Measurements from ENCODE around the gene IGFL4.

The IGFL4 gene

DNA sequence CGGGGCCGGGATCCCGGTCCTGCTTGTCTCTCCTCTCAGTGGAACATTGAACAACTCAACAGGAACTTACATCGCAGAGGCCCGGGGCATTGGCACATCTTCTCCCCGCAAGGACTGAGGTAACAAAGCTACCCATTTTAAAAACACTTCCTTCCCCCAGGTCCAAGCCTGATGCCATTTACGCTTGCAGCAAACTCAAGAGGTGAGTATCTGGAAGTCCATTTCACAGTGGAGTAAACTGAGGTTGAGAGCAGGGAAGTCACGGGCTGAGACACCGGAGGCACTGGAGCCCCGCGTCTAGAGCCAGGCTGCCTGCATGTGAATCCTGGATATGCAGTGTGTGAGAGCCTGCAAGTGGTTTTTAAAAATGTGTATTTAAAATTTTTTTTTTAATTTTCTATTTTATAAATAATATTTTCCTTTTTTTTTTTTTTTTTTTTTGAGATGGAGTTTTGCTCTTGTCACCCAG is 17.5 kb downstream of the IGFL4 start:
- TF ChIP-seq, protein P1, sequence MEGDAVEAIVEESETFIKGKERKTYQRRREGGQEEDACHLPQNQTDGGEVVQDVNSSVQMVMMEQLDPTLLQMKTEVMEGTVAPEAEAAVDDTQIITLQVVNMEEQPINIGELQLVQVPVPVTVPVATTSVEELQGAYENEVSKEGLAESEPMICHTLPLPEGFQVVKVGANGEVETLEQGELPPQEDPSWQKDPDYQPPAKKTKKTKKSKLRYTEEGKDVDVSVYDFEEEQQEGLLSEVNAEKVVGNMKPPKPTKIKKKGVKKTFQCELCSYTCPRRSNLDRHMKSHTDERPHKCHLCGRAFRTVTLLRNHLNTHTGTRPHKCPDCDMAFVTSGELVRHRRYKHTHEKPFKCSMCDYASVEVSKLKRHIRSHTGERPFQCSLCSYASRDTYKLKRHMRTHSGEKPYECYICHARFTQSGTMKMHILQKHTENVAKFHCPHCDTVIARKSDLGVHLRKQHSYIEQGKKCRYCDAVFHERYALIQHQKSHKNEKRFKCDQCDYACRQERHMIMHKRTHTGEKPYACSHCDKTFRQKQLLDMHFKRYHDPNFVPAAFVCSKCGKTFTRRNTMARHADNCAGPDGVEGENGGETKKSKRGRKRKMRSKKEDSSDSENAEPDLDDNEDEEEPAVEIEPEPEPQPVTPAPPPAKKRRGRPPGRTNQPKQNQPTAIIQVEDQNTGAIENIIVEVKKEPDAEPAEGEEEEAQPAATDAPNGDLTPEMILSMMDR (IDR thresholded peaks at IDR 0.05; ENCODE audit: poor library complexity, severe bottlenecking) = no peak
- Histone ChIP-seq H3K4me1 (ENCODE audit: insufficient read depth, poor library complexity, severe bottlenecking) (peaks cover 5% of the 10 kb centered on the region), H3K4me3 (ENCODE audit: severe bottlenecking) (no peak overlapping the region), H3K9me3 (ENCODE audit: severe bottlenecking) (no peaks in the 10 kb centered on the region), H3K27me3 (ENCODE audit: insufficient read depth, poor library complexity, severe bottlenecking) (no peaks in the 10 kb centered on the region), H3K36me3 (ENCODE audit: low read depth) (no peaks in the 10 kb centered on the region), H3K27ac (ENCODE audit: poor library complexity, severe bottlenecking) (no peak overlapping the region)
- DNase-seq (ENCODE audit: low spot score) (no peak), ATAC-seq (ENCODE audit: low read depth) (no peak)

DNA sequence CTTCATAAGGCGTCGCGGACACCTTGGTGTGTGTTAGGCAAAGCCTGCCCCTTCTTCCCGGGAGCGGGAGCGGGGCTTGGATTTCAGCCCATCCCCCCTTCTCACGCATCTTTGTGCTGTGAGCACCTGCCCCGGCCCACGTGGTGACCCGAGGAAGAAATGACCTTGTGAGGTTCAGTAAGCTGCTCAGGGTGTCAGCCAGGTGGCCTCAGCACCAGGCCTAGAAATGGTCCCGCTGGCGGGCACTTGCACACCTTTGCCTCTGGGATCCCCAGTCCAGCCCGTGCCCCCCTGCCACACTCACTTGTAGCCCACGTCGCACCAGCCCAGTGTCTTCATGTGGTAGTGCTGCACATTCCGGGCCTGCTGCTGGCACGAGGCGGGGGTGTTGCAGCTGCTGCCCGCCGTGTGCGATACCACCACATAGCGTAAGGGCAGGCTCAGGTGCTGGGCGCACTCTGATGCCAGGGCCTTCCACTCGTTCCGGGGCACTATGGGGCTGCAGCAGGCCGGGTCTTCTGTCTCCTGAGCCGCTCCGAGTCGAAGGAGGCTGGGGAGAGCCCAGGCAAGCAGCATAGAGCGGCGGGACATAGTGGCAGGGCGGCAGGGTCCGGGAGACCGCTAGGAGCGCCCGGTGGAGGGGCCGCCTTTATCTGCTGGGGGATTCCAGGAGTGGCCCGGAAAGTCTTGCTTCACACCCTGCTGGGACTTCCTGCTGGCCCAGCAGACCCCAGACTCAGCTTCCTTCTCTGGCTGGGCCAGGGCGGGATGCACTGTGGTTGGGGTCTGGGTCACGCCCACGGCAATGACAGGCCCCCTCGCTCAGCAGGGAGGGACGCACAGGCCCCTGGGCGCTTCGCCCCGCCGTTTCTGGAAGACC is 18.1 kb downstream of the IGFL4 start, which contains the start of gene PGLYRP1:
PGLYRP1 (minus strand) TSS at position 623 of the 880 bp plus-strand sequence; CDS start at position 591, 32 bp downstream.
- Histone ChIP-seq H3K36me3 (ENCODE audit: low read depth) (no peaks in the 10 kb centered on the region), H3K9me3 (ENCODE audit: severe bottlenecking) (no peaks in the 10 kb centered on the region), H3K27me3 (ENCODE audit: insufficient read depth, poor library complexity, severe bottlenecking) (no peaks in the 10 kb centered on the region), H3K27ac (ENCODE audit: poor library complexity, severe bottlenecking) (no peak within 1 kb of the TSS), H3K4me1 (ENCODE audit: insufficient read depth, poor library complexity, severe bottlenecking) (peaks cover 5% of the 10 kb centered on the region), H3K4me3 (ENCODE audit: severe bottlenecking) (no peak within 1 kb of the TSS)
- no peak for DNase-seq (ENCODE audit: low spot score)
- ATAC-seq (ENCODE audit: low read depth) = no peak
- TF ChIP-seq, protein P1 (IDR thresholded peaks at IDR 0.05; ENCODE audit: poor library complexity, severe bottlenecking) = no peak

DNA sequence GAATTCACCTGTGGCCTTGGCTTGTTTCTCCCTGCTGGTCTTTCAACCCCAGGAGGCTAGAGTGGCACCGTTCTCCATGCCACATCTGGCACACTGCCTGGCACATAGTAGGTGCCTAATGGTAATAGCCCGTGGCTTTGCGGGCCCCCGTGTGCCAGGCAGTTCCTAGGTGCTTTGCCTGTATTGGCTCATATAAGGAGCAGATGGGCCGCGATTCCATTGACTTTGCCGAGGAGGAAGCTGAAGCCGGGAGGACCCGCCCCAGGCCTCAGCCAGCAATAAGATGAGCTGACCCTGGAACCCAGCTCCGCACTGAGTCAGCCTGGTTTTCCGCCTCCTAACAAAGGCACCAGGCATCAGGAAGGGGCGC is 18.8 kb downstream of the IGFL4 start:
- Histone ChIP-seq H3K4me3 (ENCODE audit: severe bottlenecking) (no peak overlapping the region), H3K27ac (ENCODE audit: poor library complexity, severe bottlenecking) (no peak overlapping the region), H3K9me3 (ENCODE audit: severe bottlenecking) (no peaks in the 10 kb centered on the region), H3K27me3 (ENCODE audit: insufficient read depth, poor library complexity, severe bottlenecking) (no peaks in the 10 kb centered on the region), H3K36me3 (ENCODE audit: low read depth) (no peaks in the 10 kb centered on the region), H3K4me1 (ENCODE audit: insufficient read depth, poor library complexity, severe bottlenecking) (peaks cover 5% of the 10 kb centered on the region)
- TF ChIP-seq, protein P1 (IDR thresholded peaks at IDR 0.05; ENCODE audit: poor library complexity, severe bottlenecking) = no peak
- no peak for ATAC-seq (ENCODE audit: low read depth)
- no peak for DNase-seq (ENCODE audit: low spot score)

DNA sequence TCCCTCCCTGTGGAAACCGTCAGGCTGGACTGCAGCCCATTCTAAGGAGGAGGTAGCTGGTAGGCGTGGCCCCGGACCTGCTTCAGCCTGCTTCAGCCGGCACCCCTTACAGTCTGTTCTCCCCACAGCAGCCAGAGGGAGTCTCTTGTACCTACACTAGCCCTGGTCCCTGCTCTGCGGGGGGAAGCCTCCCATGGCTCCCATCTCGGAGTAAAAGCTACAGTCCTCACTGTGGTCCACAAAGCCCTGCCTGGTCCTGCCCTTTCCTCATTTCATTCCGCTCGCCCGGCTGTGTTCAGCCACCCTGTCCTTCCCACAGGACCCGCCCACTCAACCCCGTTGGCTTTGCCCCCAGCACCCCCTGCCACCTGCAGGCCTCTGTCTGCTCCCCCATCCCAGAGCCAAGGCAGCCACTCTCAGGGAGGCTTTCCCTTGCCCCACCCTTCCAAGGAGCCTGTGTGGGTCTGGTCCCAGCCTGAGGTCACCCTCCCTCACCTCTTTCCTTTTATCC is 19.2 kb downstream of the IGFL4 start:
- H3K4me3 ChIP-seq (ENCODE audit: severe bottlenecking) = no peak overlapping the region
- ATAC-seq (ENCODE audit: low read depth) (peak; percentile 56), DNase-seq (ENCODE audit: low spot score) (no peak)
- no peak overlapping the region for H3K27ac ChIP-seq (ENCODE audit: poor library complexity, severe bottlenecking)
- TF ChIP-seq, protein P1 (IDR thresholded peaks at IDR 0.05; ENCODE audit: poor library complexity, severe bottlenecking) = no peak
- no peaks in the 10 kb centered on the region for H3K27me3 ChIP-seq (ENCODE audit: insufficient read depth, poor library complexity, severe bottlenecking)
- peaks cover 5% of the 10 kb centered on the region for H3K4me1 ChIP-seq (ENCODE audit: insufficient read depth, poor library complexity, severe bottlenecking)
- no peaks in the 10 kb centered on the region for H3K36me3 ChIP-seq (ENCODE audit: low read depth)
- H3K9me3 ChIP-seq (ENCODE audit: severe bottlenecking) = no peaks in the 10 kb centered on the region

DNA sequence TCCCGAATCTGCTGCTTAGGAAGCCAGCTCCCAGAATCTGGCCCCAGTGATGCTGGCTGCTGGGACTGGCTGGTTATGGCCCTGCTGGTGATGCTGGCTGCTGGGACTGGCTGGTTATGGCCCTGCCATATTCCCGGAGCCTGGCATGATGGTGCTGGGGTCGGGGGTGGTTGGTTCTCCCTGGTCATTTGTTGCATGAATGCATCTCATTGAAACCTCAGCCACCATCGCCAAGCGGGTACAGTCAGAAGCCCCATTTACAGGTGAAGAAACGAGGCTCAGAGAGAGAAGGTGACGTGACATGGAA is 20.0 kb downstream of the IGFL4 start:
- peaks cover 5% of the 10 kb centered on the region for H3K4me1 ChIP-seq (ENCODE audit: insufficient read depth, poor library complexity, severe bottlenecking)
- no peaks in the 10 kb centered on the region for H3K36me3 ChIP-seq (ENCODE audit: low read depth)
- peaks cover under 1% of the 10 kb centered on the region for H3K27me3 ChIP-seq (ENCODE audit: insufficient read depth, poor library complexity, severe bottlenecking)
- TF ChIP-seq, protein P1 (IDR thresholded peaks at IDR 0.05; ENCODE audit: poor library complexity, severe bottlenecking) = no peak
- no peak overlapping the region for H3K4me3 ChIP-seq (ENCODE audit: severe bottlenecking)
- ATAC-seq (ENCODE audit: low read depth) (no peak), DNase-seq (ENCODE audit: low spot score) (no peak)
- no peaks in the 10 kb centered on the region for H3K9me3 ChIP-seq (ENCODE audit: severe bottlenecking)
- no peak overlapping the region for H3K27ac ChIP-seq (ENCODE audit: poor library complexity, severe bottlenecking)

Measured in RWPE2 (cell line).